HEK293 (cell line): ENCODE data around the gene LRP5.

Source experiments
- CTCF ChIP-seq: fragments of 450-650 bp; formaldehyde crosslinking; IDR thresholded peaks from 2 replicates; pipeline ENCODE4 v1.5.1; 2016; ENCODE audit warnings: missing biosample characterization, missing genetic modification characterization
- MEIS1 ChIP-seq: sonication (generic); formaldehyde crosslinking; IDR thresholded peaks from 2 replicates; pipeline ENCODE4 v1.8.1; 2022; ENCODE audit warnings: missing genetic modification reagents, mild to moderate bottlenecking, borderline replicate concordance
- REST ChIP-seq: fragments of 450-650 bp; formaldehyde crosslinking; IDR thresholded peaks from 2 replicates; pipeline ENCODE4 v1.5.1; 2016; ENCODE audit warnings: missing biosample characterization, missing genetic modification characterization
- TCF7L2 ChIP-seq: IDR thresholded peaks from 2 replicates; pipeline ENCODE4 v1.6.1; 2011; ENCODE audit warnings: low read depth, mild to moderate bottlenecking, inconsistent platforms, low read length, moderate library complexity, borderline replicate concordance
- YY1 ChIP-seq: fragments of 450-650 bp; formaldehyde crosslinking; IDR thresholded peaks from 2 replicates; pipeline ENCODE4 v1.5.1; 2018; ENCODE audit warnings: missing biosample characterization, missing genetic modification characterization
- ZBTB48 ChIP-seq: fragments of 450-650 bp; formaldehyde crosslinking; IDR thresholded peaks from 2 replicates; pipeline ENCODE4 v1.5.1; 2016; ENCODE audit warnings: missing biosample characterization, missing genetic modification characterization
- ZNF121 ChIP-seq: fragments of 450-650 bp; formaldehyde crosslinking; IDR thresholded peaks from 2 replicates; pipeline ENCODE4 v1.5.1; 2016; ENCODE audit warnings: missing biosample characterization, missing genetic modification characterization
- ZNF221 ChIP-seq: fragments of 450-650 bp; formaldehyde crosslinking; IDR thresholded peaks from 2 replicates; pipeline ENCODE4 v1.5.1; 2017; ENCODE audit warnings: missing biosample characterization, missing genetic modification characterization, borderline replicate concordance
- ZNF777 ChIP-seq: fragments of 450-650 bp; formaldehyde crosslinking; IDR thresholded peaks from 2 replicates; pipeline ENCODE4 v1.5.1; 2017; ENCODE audit warnings: missing biosample characterization, missing genetic modification characterization, borderline replicate concordance

- TF ChIP-seq ZNF221: no peak
- TF ChIP-seq REST (tag by site-specific recombination): no peak
- TF ChIP-seq TCF7L2: no peak
- no peak for TF ChIP-seq YY1 (tag by site-specific recombination)
- no peak; the same call in 1 of the 2 replicates for TF ChIP-seq ZNF777 (tag by site-specific recombination)
- TF ChIP-seq ZNF121: no peak
- no peak for TF ChIP-seq MEIS1 (CRISPR knock-in tag)
- TF ChIP-seq CTCF (tag by site-specific recombination): 0 out of 2 replicates have a peak, but pooled peaks have one; percentile 23
- TF ChIP-seq ZBTB48 (tag by site-specific recombination): no peak
These were observed 41.2 kb upstream of the LRP5 start for GRCh38 chr11:68271023-68271780.
